HepG2 (cell line): Measurements from ENCODE around the gene ABCC1. TPM values are rescaled to one million over a fixed set of nuclear protein-coding genes. Genes with fewer than 3 reads are reported as not detected.
A peak's percentile ranks its signal among the peaks of the same experiment; 100 is the strongest.

Source experiments
- ARNT2 ChIP-seq: sonication (generic); formaldehyde crosslinking; IDR thresholded peaks from 2 replicates; pipeline ENCODE4 v1.8.0; 2022; ENCODE audit warnings: mild to moderate bottlenecking, low read depth, missing genetic modification reagents, moderate library complexity
- BHLHE40 ChIP-seq: IDR thresholded peaks from 2 replicates; pipeline ENCODE4 v1.6.1; 2011; ENCODE audit warnings: low read length, improper control_type of control experiment
- CENPT ChIP-seq: sonication (generic); formaldehyde crosslinking; IDR thresholded peaks from 2 replicates; pipeline ENCODE4 v1.8.0; 2022; ENCODE audit warnings: low read depth, mild to moderate bottlenecking, moderate library complexity, missing genetic modification reagents
- CHCHD3 ChIP-seq: sonication (generic); formaldehyde crosslinking; IDR thresholded peaks from 2 replicates; pipeline ENCODE4 v1.8.0; 2022; ENCODE audit warnings: mild to moderate bottlenecking, missing genetic modification reagents, moderate library complexity
- DPF2 ChIP-seq: sonication (generic); formaldehyde crosslinking; IDR thresholded peaks from 2 replicates; pipeline ENCODE4 v1.4.0; 2020; ENCODE audit warnings: mild to moderate bottlenecking, low read depth, missing genetic modification reagents, borderline replicate concordance
- HMG20A ChIP-seq: IDR thresholded peaks from 2 replicates; pipeline ENCODE4 v1.6.1; 2016; ENCODE audit warnings: borderline replicate concordance
- IRX3 ChIP-seq: sonication (generic); formaldehyde crosslinking; IDR thresholded peaks from 2 replicates; pipeline ENCODE4 v1.8.1; 2023; ENCODE audit warnings: mild to moderate bottlenecking, low read depth, missing genetic modification reagents, borderline replicate concordance
- NR2C2 ChIP-seq: sonication (generic); formaldehyde crosslinking; IDR thresholded peaks from 2 replicates; pipeline ENCODE4 v1.4.0; 2020; ENCODE audit warnings: missing genetic modification reagents, mild to moderate bottlenecking, moderate library complexity, borderline replicate concordance
- POGZ ChIP-seq: sonication (generic); formaldehyde crosslinking; IDR thresholded peaks from 2 replicates; pipeline ENCODE4 v1.4.0; 2020; ENCODE audit warnings: mild to moderate bottlenecking, missing genetic modification reagents
- RERE ChIP-seq: IDR thresholded peaks from 2 replicates; pipeline ENCODE4 v1.6.1; 2016; ENCODE audit warnings: low read depth, missing genetic modification reagents, missing compliant biosample characterization
- SOX5 ChIP-seq: IDR thresholded peaks from 2 replicates; pipeline ENCODE4 v1.6.1; 2016; ENCODE audit warnings: borderline replicate concordance
- TFAP4 ChIP-seq: sonication (generic); IDR thresholded peaks from 2 replicates; pipeline ENCODE4 v1.6.1; 2016; ENCODE audit warnings: low read depth, borderline replicate concordance
- ZNF205 ChIP-seq: IDR thresholded peaks from 2 replicates; pipeline ENCODE4 v1.6.1; 2018; ENCODE audit warnings: missing biosample characterization, missing genetic modification reagents
- ZNF235 ChIP-seq: sonication (generic); formaldehyde crosslinking; IDR thresholded peaks from 2 replicates; pipeline ENCODE4 v1.8.1; 2023; ENCODE audit warnings: mild to moderate bottlenecking, missing genetic modification reagents, borderline replicate concordance
- ZNF547 ChIP-seq: sonication (generic); formaldehyde crosslinking; IDR thresholded peaks from 2 replicates; pipeline ENCODE4 v1.5.1; 2020; ENCODE audit warnings: mild to moderate bottlenecking, missing genetic modification reagents
- ZNF609 ChIP-seq: sonication (generic); formaldehyde crosslinking; IDR thresholded peaks from 2 replicates; pipeline ENCODE4 v1.4.0; 2020; ENCODE audit warnings: mild to moderate bottlenecking, missing genetic modification reagents, borderline replicate concordance
- ZNF7 ChIP-seq: IDR thresholded peaks from 2 replicates; pipeline ENCODE4 v1.6.1; 2016; ENCODE audit warnings: missing biosample characterization, missing genetic modification reagents
- ZNF839 ChIP-seq: sonication (generic); formaldehyde crosslinking; IDR thresholded peaks from 2 replicates; pipeline ENCODE4 v1.4.0; 2020; ENCODE audit warnings: missing genetic modification reagents, mild to moderate bottlenecking, borderline replicate concordance
- polyA plus RNA-seq, 8 experiments: library from polyadenylated mRNA; depleted of rRNA in 3 of 8; stranded (reverse) in 7 of 8; unstranded in 1 of 8; fragments of >200 nt; fragmentation: Illumina TruSeq in 4 of 8; extraction: Trizol in 4 of 8; gene quantifications; 2 replicates each; pipeline versions ENCODE4 v1.2.1 to v1.2.3, GENCODE V29; 2011 to 2016; ENCODE audit warnings: low read depth in 4 of 8, missing spikeins in 1 of 8, mixed read lengths in 1 of 8; ENCODE audit not compliant: insufficient read depth in 1 of 8
- total RNA-seq, 5 experiments: library from RNA; depleted of rRNA; stranded (reverse); fragments of >200 nt; fragmentation: Illumina TruSeq; extraction: Trizol; gene quantifications; 2 replicates each; pipeline ENCODE4 v1.2.3, GENCODE V29; 2016; ENCODE audit warnings: low read depth in 1 of 5

ABCC1 gene
- total and polyA plus RNA-seq, 2 of the 13 experiments (the other 11 are each of a cell fraction or from before 2014, with no cell fraction given), result 13.0 to 30.6 TPM

- TF ChIP-seq SOX5 (peak; percentile 83; the same call in 1 of the 2 replicates), TFAP4 (no peak; the same call in 1 of the 2 replicates), ZNF7 (no peak), ZNF839 (CRISPR knock-in tag) (peak; percentile 55; the same call in 1 of the 2 replicates), DPF2 (CRISPR knock-in tag) (peak; percentile 67; the same call in 1 of the 2 replicates), ZNF547 (CRISPR knock-in tag) (peak; percentile 72; the same call in 1 of the 2 replicates), ZNF235 (peak; percentile 59; the same call in 1 of the 2 replicates), ARNT2 (CRISPR knock-in tag) (peak; percentile 66; the same call in 1 of the 2 replicates), RERE (CRISPR knock-in tag) (peak; percentile 72), NR2C2 (CRISPR knock-in tag) (peak; percentile 93), HMG20A (CRISPR knock-in tag) (peak; percentile 96), IRX3 (CRISPR knock-in tag) (0 out of 2 replicates have a peak, but pooled peaks have one; percentile 64), BHLHE40 (peak; percentile 74), POGZ (CRISPR knock-in tag) (peak; percentile 66), ZNF609 (CRISPR knock-in tag) (peak; percentile 83), CHCHD3 (CRISPR knock-in tag) (no peak), ZNF205 (CRISPR knock-in tag) (0 out of 2 replicates have a peak, but pooled peaks have one; percentile 47), CENPT (CRISPR knock-in tag) (no peak)
Observed at GRCh38 chr16:15996432-15997109, 47.2 kb downstream of the ABCC1 start (continued).
